H1 (cell line): ENCODE data around the gene CCDC175. TPM values are rescaled to one million over a fixed set of nuclear protein-coding genes. Genes with fewer than 3 reads are reported as not detected.
A peak's percentile ranks its signal among the peaks of the same experiment; 100 is the strongest.

Experiments
- CTCF ChIA-PET: fragments of 300-600 bp; sonication (Branson Sonifier 250); formaldehyde crosslinking; loops from one replicate; lab custom pipeline; 2021; ENCODE audit not compliant: partially characterized antibody; lab: Charles Lee
- POLR2A ChIA-PET: fragments of 300-600 bp; sonication (Branson Sonifier 250); formaldehyde crosslinking; loops from one replicate; lab custom pipeline; 2021; ENCODE audit warnings: inconsistent platforms; ENCODE audit not compliant: partially characterized antibody; lab: Charles Lee
- DNase-seq, 2 experiments: peaks; one replicate each; pipeline versions ENCODE4 v3.0.0 to v3.0.0-alpha.2; 2010 to 2022; ENCODE audit warnings: low spot score in 2 of 2, low read depth in 1 of 2, mixed read lengths in 1 of 2
- FAIRE-seq: peaks from 2 replicates; lab custom pipeline; 2011; peaks lifted over from hg19 to GRCh38; lab: Jason Lieb, UNC
- H2AFZ ChIP-seq: 2 replicates; pipeline ENCODE4 v1.8.1; 2012; ENCODE audit warnings: low read length, inconsistent platforms
- H2AK5ac ChIP-seq: 2 replicates; pipeline ENCODE4 v1.6.1; 2013; ENCODE audit warnings: low read depth, low read length
- H2BK120ac ChIP-seq: replicated peaks from 2 replicates; pipeline ENCODE3; 2013; ENCODE audit warnings: low read depth, low read length, inconsistent platforms
- H2BK12ac ChIP-seq: 2 replicates; pipeline ENCODE4 v1.6.1; 2013; ENCODE audit warnings: low read depth, low read length
- H2BK15ac ChIP-seq: 2 replicates; pipeline ENCODE4 v1.6.1; 2013; ENCODE audit warnings: low read length
- H2BK20ac ChIP-seq: 2 replicates; pipeline ENCODE4 v1.6.1; 2013; ENCODE audit warnings: low read length
- H2BK5ac ChIP-seq: 2 replicates; pipeline ENCODE4 v1.6.1; 2013; ENCODE audit warnings: low read depth, low read length
- H3K14ac ChIP-seq: 2 replicates; pipeline ENCODE4 v1.6.1; 2013; ENCODE audit warnings: inconsistent platforms; ENCODE audit not compliant: insufficient read length
- H3K18ac ChIP-seq: 2 replicates; pipeline ENCODE4 v1.6.1; 2013; ENCODE audit warnings: low read length; ENCODE audit errors: extremely low read depth
- H3K23ac ChIP-seq: 2 replicates; pipeline ENCODE4 v1.6.1; 2013; ENCODE audit warnings: inconsistent platforms; ENCODE audit not compliant: insufficient read length
- H3K23me2 ChIP-seq: 2 replicates; pipeline ENCODE4 v1.6.1; 2013; ENCODE audit warnings: low read depth, low read length
- H3K27ac ChIP-seq: 2 replicates; pipeline ENCODE4 v1.6.1; 2011; ENCODE audit warnings: low read depth, low read length, inconsistent platforms
- H3K27me3 ChIP-seq, 4 experiments: replicated peaks in 1 of 4; 1 replicate in 1 of 4; 2 replicates in 3 of 4; pipeline versions ENCODE4 v1.6.1 to v1.8.1; 2011 to 2013; ENCODE audit warnings: low read length in 3 of 4, mild to moderate bottlenecking in 3 of 4, inconsistent platforms in 2 of 4, mixed read lengths in 2 of 4, moderate library complexity in 1 of 4; ENCODE audit not compliant: control insufficient read depth in 3 of 4, insufficient read depth in 3 of 4; ENCODE audit errors: extremely low read depth in 1 of 4
- H3K36me3 ChIP-seq, 4 experiments: 2 replicates each; pipeline versions ENCODE4 v1.6.1 to v1.8.1; 2011 to 2013; ENCODE audit warnings: mild to moderate bottlenecking in 4 of 4, low read length in 3 of 4, moderate library complexity in 2 of 4, control low read depth in 1 of 4, inconsistent platforms in 1 of 4; ENCODE audit not compliant: insufficient read depth in 4 of 4, control insufficient read depth in 2 of 4
- H3K4ac ChIP-seq: replicated peaks from 2 replicates; pipeline ENCODE3; 2013; ENCODE audit warnings: low read length, low read depth, mixed read lengths, inconsistent platforms; ENCODE audit not compliant: insufficient read length
- H3K4me1 ChIP-seq, 4 experiments: replicated peaks in 1 of 4; 1 replicate in 1 of 4; 2 replicates in 3 of 4; pipeline versions ENCODE4 v1.6.1 to v1.8.1; 2011 to 2013; ENCODE audit warnings: low read length in 3 of 4, inconsistent platforms in 2 of 4, mixed read lengths in 1 of 4; ENCODE audit not compliant: insufficient read depth in 4 of 4, control insufficient read depth in 3 of 4
- H3K4me2 ChIP-seq, 2 experiments: 2 replicates each; pipeline versions ENCODE4 v1.6.1 to v1.8.1; 2011 to 2013; ENCODE audit warnings: low read depth in 2 of 2, low read length in 2 of 2, control low read depth in 1 of 2, inconsistent platforms in 1 of 2, mild to moderate bottlenecking in 1 of 2; ENCODE audit not compliant: insufficient read depth in 1 of 2
- H3K4me3 ChIP-seq, 4 experiments: fragments of 200-600, 300-600 bp in 1 of 4; sonication (generic), shearing (Covaris generic), sonication (Bioruptor Twin) in 1 of 4; 2 replicates each; pipeline versions ENCODE4 v1.5.1 to v1.8.1; 2011 to 2016; ENCODE audit warnings: low read length in 4 of 4, low read depth in 3 of 4, control low read depth in 2 of 4, inconsistent platforms in 2 of 4, mild to moderate bottlenecking in 2 of 4, mixed read lengths in 1 of 4, moderate library complexity in 1 of 4; ENCODE audit not compliant: insufficient read depth in 2 of 4; ENCODE audit errors: extremely low read depth in 1 of 4
- H3K56ac ChIP-seq: replicated peaks from 2 replicates; pipeline ENCODE3; 2013; ENCODE audit warnings: low read depth, mild to moderate bottlenecking, mixed read lengths, low read length, inconsistent platforms; ENCODE audit not compliant: insufficient read length
- H3K79me1 ChIP-seq: 2 replicates; pipeline ENCODE4 v1.6.1; 2013; ENCODE audit warnings: low read depth, low read length, control low read depth
- H3K79me2 ChIP-seq, 2 experiments: 2 replicates each; pipeline versions ENCODE4 v1.6.1 to v1.8.1; 2012 to 2013; ENCODE audit warnings: low read length in 2 of 2, mild to moderate bottlenecking in 2 of 2, inconsistent platforms in 1 of 2; ENCODE audit not compliant: insufficient read depth in 2 of 2, control insufficient read depth in 1 of 2
- H3K9ac ChIP-seq, 4 experiments: replicated peaks in 1 of 4; 1 replicate in 1 of 4; 2 replicates in 3 of 4; pipeline versions ENCODE4 v1.6.1 to v1.8.1; 2011 to 2013; ENCODE audit warnings: low read depth in 3 of 4, low read length in 3 of 4, control low read depth in 2 of 4, mild to moderate bottlenecking in 2 of 4, moderate library complexity in 2 of 4, inconsistent platforms in 1 of 4; ENCODE audit errors: extremely low read depth in 1 of 4
- H3K9me3 ChIP-seq, 2 experiments: 2 replicates each; pipeline versions ENCODE4 v1.6.1 to v1.8.1; 2012 to 2013; ENCODE audit warnings: mild to moderate bottlenecking in 2 of 2, moderate library complexity in 2 of 2, control low read depth in 1 of 2, inconsistent platforms in 1 of 2, low read depth in 1 of 2, low read length in 1 of 2, mixed read lengths in 1 of 2; ENCODE audit not compliant: insufficient read depth in 2 of 2
- H4K20me1 ChIP-seq, 2 experiments: replicated peaks in 1 of 2; 2 replicates each; pipeline versions ENCODE3 to v1.8.1; 2011 to 2013; ENCODE audit warnings: inconsistent platforms in 2 of 2, low read length in 2 of 2, mild to moderate bottlenecking in 1 of 2; ENCODE audit not compliant: insufficient read depth in 2 of 2, control insufficient read depth in 1 of 2
- H4K5ac ChIP-seq: 2 replicates; pipeline ENCODE4 v1.6.1; 2013; ENCODE audit warnings: low read length, low read depth, mixed read lengths, inconsistent platforms; ENCODE audit not compliant: insufficient read length
- H4K8ac ChIP-seq: 2 replicates; pipeline ENCODE4 v1.8.0; 2013; ENCODE audit warnings: mild to moderate bottlenecking, moderate library complexity, low read length, inconsistent platforms; ENCODE audit not compliant: insufficient read depth; ENCODE audit errors: extremely low read depth
- H4K91ac ChIP-seq: replicated peaks from 2 replicates; pipeline ENCODE3; 2013; ENCODE audit warnings: low read length, mixed read lengths, inconsistent platforms; ENCODE audit not compliant: insufficient read length
- CBX8 ChIP-seq: fragments of 300-800, 300-1000 bp; sonication (generic); IDR thresholded peaks from 2 replicates; pipeline ENCODE4 v1.7.1; 2016; ENCODE audit warnings: low read depth, low read length, borderline replicate concordance
- CREB1 ChIP-seq: IDR thresholded peaks from 2 replicates; pipeline ENCODE4 v1.6.1; 2012; ENCODE audit warnings: inconsistent platforms
- KDM1A ChIP-seq: fragments of 200-600, 300-600 bp; sonication (generic); IDR thresholded peaks from 2 replicates; pipeline ENCODE4 v1.7.1; 2016; ENCODE audit warnings: mild to moderate bottlenecking, low read length, borderline replicate concordance
- NANOG ChIP-seq: IDR thresholded peaks from 2 replicates; pipeline ENCODE4 v1.6.1; 2011; ENCODE audit warnings: low read length, low read depth, mild to moderate bottlenecking, inconsistent platforms; ENCODE audit not compliant: insufficient read depth, poor library complexity, severe bottlenecking
- POLR2AphosphoS5 ChIP-seq: IDR thresholded peaks from 2 replicates; pipeline ENCODE4 v1.6.1; 2011; ENCODE audit warnings: low read depth, low read length
- RFX5 ChIP-seq: IDR thresholded peaks from 2 replicates; pipeline ENCODE4 v1.6.1; 2011; ENCODE audit warnings: low read depth, low read length, improper control_type of control experiment, borderline replicate concordance
- RNF2 ChIP-seq: fragments of 200-900, 300-1000 bp; sonication (generic); IDR thresholded peaks from 2 replicates; pipeline ENCODE4 v1.7.1; 2016; ENCODE audit warnings: borderline replicate concordance, low read depth, mild to moderate bottlenecking, antibody characterized with exemption, low read length; ENCODE audit not compliant: poor library complexity, severe bottlenecking; ENCODE audit errors: missing control alignments
- SIRT6 ChIP-seq: IDR thresholded peaks from one replicate; pipeline ENCODE4 v1.7.1; 2012; ENCODE audit warnings: low read length, inconsistent platforms
- TAF1 ChIP-seq: IDR thresholded peaks from 2 replicates; pipeline ENCODE4 v1.6.1; 2011; ENCODE audit warnings: mild to moderate bottlenecking, low read depth, low read length
- TBP ChIP-seq: IDR thresholded peaks from 2 replicates; pipeline ENCODE4 v1.6.1; 2011; ENCODE audit warnings: low read depth, low read length, improper control_type of control experiment
- TEAD4 ChIP-seq: IDR thresholded peaks from 2 replicates; pipeline ENCODE4 v1.6.1; 2012; ENCODE audit warnings: low read depth, low read length, inconsistent platforms, mixed read lengths
- ZNF274 ChIP-seq: IDR thresholded peaks from 2 replicates; pipeline ENCODE4 v1.7.0; 2012; ENCODE audit warnings: low read length, borderline replicate concordance; ENCODE audit errors: extremely low read depth
- WGBS, 2 experiments: shearing (Covaris generic) in 1 of 2; methylation state at CpG; one replicate each; pipeline versions ENCODE4 v1.1.6 to v1.1.7; 2013 to 2015; ENCODE audit warnings: low lambda C conversion rate in 2 of 2, mixed read lengths in 2 of 2, inconsistent platforms in 1 of 2, low coverage in 1 of 2, missing lambda C conversion rate in 1 of 2; ENCODE audit not compliant: insufficient replicate concordance in 2 of 2, insufficient coverage in 1 of 2, insufficient read length in 1 of 2; ENCODE audit errors: extremely low coverage in 1 of 2, missing lambda C conversion rate in 1 of 2; 5-methylcytosine and 5-hydroxymethylcytosine counted together
- polyA plus RNA-seq, 7 experiments: library from polyadenylated mRNA; depleted of rRNA in 3 of 7; stranded (reverse) in 5 of 7; unstranded in 2 of 7; fragments of >200 nt in 5 of 7; fragments of 200-250 nt in 2 of 7; gene quantifications; 1 replicate in 5 of 7; 2 replicates in 1 of 7; 4 replicates in 1 of 7; pipeline versions ENCODE4 v1.2.1 to v1.2.3, GENCODE V29; 2011 to 2013; ENCODE audit warnings: missing spikeins in 2 of 7, mixed read lengths in 2 of 7
- total RNA-seq: library from RNA; stranded (reverse); fragmentation: NEBNext Ultra II Directional; extraction: Animal tissue kit (Norgen Biotek cat#: 25700); gene quantifications from 2 replicates; pipeline ENCODE4 v1.2.1, GENCODE V29; 2021

CCDC175 gene
- total and polyA plus RNA-seq, 2 of the 8 experiments (the other 6 are each of a cell fraction or from before 2014, with no cell fraction given) = 0.19 TPM; not detected in 1

DNA sequence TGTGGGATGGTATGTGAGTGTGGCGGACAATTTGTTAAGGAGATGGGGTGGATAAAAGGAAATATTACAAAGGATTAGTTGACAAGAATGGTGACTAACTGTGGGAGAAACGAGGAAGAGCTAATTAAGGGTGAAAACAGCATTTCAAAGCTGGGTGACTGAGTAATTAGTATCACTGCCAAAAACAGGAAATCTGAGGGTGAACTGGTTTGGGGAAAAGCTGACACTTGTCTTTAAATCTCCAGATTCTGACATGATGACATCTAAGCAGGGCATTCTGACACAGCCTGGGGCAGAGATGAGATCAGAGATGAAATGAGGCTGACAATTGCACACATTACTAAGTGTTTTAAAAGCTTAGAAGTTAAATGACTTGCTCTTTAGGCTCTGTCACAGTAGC lies 42.4 kb upstream of the CCDC175 start:
- FAIRE-seq (peak; percentile 28), DNase-seq (no peak)
- Histone ChIP-seq H4K20me1 (no peaks in the 10 kb centered on the region), H2AFZ (no peak overlapping the region), H3K27ac (no peak overlapping the region), H2AK5ac (no peak overlapping the region), H3K79me2 (no peaks in the 10 kb centered on the region), H4K8ac (no peak overlapping the region), H2BK120ac (no peak overlapping the region), H3K18ac (no peak overlapping the region), H3K56ac (no peak overlapping the region), H2BK12ac (no peak overlapping the region), H3K4me3 (no peak overlapping the region), H3K36me3 (no peaks in the 10 kb centered on the region), H4K91ac (no peak overlapping the region), H2BK5ac (no peak overlapping the region), H3K27me3 (no peaks in the 10 kb centered on the region), H3K4me1 (no peaks in the 10 kb centered on the region), H3K23me2 (no peaks in the 10 kb centered on the region; the same call in 1 of the 2 replicates), H4K5ac (no peak overlapping the region), H2BK15ac (no peak overlapping the region), H3K79me1 (no peaks in the 10 kb centered on the region), H3K23ac (no peak overlapping the region), H3K14ac (no peak overlapping the region), H3K4me2 (no peak overlapping the region), H3K9me3 (no peaks in the 10 kb centered on the region), H3K4ac (no peak overlapping the region), H3K9ac (no peak overlapping the region), H2BK20ac (no peak overlapping the region)
- ChIA-PET CTCF (interaction anchor here (0.6 to 0.7 kb wide), 2 partner anchors 9 to 14 kb away, joined by 3 read pairs; no protein-coding TSS in a partner anchor), POLR2A (no interaction called here)
- TF ChIP-seq TEAD4 (no peak), NANOG (no peak), TAF1 (no peak), KDM1A (no peak), RNF2 (no peak), SIRT6 (no peak), POLR2AphosphoS5 (no peak), CBX8 (no peak), CREB1 (no peak), ZNF274 (no peak), TBP (no peak), RFX5 (no peak)
- WGBS, 2 experiments = 89 to 100% methylated on average over 1 to 2 of the region's 2 CpGs
